CD4-positive, alpha-beta T cell treated with Interleukin-1 beta for 1 hour (primary cell): ENCODE data around the gene RAB27A.
"Not testable (repeated sequence)": the region's sequence is repeated elsewhere in the genome, so short reads cannot be mapped to it uniquely, and the experiment has no call there.

Experiments
- DNase-seq, 2 donors: peaks; one replicate each; pipeline ENCODE4 v3.0.0-alpha.2; 2020 to 2022

RAB27A gene

DNA sequence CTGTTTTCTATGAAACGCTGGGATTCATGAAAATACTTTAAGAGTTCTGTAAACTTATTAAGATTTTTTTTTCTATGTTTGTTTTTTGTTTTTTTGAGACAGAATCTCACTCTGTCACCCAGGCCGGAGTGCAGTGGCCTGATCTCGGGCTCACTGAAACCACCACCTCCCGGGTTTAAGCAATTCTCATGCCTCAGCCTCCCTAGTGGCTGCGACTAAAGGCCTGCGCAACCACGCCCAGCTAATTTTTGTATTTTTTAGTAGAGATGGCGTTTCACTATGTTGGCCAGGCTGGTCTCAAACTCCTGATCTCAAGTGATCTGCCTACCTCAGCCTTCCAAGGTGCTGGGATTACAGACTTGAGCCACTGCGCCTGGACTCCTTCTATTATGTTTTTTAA lies 39.7 kb downstream of the RAB27A start:
- DNase-seq, result not testable (repeated sequence)

DNA sequence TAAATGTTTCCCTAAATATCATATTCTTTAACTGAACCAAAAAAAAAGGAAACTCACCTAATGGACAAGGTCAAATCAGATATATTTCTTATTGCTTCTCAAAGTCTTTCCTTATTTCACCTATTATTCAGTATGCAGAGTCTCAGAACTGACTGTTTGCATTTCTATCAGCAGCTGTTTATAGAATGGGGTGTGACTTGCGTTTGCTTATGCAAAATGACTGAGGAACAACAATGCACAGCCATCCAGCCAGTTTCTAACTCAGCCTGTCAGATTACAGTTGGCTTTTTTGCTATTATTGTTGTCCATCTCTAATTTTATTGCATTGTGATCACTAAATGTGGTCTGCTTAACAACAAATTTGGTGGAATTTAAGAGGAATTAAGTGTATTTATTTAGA lies 40.7 kb downstream of the RAB27A start:
- DNase-seq, result no peak

DNA sequence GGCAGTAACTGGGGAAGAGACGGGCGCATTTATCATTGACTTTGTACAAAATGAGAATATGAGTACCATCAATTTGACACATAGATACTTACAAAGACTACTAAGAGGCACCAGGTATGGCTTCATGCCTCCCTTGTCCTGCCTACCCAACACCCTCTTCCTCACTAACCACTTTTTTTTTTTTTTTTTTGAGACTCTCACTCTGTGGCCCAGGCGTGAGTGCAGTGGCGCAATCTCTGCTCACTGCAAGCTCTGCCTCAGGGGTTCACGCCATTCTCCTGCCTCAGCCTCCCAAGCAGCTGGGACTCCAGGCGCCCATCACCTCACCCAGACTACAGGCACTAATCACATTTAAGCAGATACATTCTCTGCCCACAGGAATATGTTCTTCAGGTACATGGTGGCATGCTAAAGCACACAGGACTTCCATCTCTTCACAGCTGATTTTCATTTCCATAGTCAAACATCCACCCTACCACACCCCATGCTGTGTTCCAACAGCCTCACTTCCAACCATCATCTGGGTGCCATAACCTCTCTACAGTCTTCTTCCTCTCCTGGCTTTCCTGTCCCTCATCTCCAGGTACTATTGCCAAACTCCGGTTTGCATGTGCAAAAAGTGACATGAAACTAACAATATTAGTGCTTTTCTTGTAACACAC lies 41.7 kb downstream of the RAB27A start:
- DNase-seq, result peak in 1 of 2 donors; percentile 30

DNA sequence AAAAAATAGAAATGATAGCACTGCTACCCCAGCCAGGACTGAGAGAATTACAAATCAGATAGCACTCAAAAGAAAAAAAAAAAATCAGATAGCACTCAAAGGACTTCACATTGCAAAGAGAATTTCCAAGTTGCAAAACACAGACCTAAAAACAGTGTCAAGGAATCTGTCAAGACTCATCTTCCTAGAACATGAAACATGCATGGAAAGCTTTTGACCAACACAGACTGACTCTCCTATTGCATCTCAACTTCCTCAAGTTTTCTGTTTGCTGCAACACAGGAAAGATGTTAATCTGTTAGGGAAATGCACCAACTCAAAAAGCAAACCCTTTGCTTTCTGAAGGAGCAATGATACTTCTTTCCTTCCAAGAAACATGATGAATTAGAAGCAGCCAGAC lies 42.3 kb downstream of the RAB27A start:
- DNase-seq, result no peak

DNA sequence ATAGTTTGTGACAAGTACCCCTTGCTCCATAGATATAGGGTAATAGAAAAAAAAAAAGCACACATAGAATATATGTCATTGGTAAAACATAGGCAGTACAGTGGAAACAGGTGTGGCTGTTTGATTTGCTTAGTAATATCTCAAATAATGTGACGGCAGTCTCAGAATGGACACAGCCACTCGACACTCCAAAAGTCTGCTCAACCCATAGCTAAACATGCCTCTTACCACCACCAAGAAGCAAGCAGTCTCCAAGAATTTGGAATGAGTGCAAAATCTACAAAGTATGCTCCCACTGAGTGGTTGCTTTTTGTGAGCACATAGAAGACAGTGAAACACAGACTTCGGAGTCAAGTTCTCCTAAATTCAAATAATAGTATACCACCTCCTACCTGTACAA lies 43.0 kb downstream of the RAB27A start:
- no peak for DNase-seq

DNA sequence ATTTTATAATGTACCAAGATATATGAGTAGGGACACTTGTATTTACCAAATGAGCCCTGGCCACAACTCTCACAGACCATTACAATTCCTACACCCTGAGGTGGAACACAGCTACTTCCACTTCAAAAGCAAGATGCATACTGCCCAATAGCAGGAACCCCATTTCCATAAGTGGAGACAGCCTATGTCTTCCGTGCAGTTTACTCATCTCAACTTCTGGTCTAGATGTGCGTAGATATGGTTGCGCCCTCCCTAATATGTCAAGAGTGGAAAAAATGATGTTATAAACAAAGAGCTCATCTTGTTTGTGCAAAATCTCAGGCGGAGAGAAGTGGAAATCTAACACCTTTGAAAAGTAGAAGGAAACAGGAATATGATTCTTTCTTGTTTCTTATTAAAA lies 44.6 kb downstream of the RAB27A start:
- no peak for DNase-seq

DNA sequence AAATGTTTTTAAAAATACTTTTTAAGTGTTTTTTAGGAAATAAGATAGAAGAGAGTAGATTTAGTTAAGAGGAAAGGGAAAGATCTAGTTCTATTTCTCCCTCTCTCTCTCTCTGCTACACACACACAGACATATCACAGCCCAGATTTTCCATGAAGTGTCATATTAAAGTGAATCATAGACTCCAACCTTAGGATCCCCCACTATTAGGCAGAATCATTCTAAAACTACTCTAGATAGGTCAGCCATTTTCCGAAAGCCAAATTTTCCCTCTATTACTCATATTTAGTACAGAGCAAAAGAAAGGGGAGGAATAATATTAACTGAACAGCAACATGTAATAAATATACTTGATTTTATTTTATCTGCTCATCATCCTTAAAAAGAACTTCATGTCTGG lies 47.7 kb downstream of the RAB27A start:
- DNase-seq, result no peak

DNA sequence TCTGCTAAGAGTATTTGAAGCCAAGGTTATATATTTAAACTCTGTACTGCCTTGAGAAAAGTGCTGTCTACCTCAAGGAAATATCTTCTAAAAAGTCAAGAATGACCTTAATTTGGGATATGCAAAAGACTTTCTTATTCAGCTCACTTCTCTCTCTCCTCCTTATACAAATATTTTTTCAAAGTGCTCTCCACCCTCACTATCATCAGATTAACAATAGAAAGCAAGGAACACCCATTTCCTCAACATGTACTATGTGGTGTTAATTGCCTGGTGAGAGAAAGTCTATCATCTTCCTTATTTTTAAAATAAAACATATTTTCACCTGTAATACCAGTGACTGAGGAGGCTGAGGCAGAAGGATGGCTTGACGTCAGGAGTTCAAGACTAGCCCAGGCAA lies 48.4 kb downstream of the RAB27A start:
- no peak for DNase-seq

DNA sequence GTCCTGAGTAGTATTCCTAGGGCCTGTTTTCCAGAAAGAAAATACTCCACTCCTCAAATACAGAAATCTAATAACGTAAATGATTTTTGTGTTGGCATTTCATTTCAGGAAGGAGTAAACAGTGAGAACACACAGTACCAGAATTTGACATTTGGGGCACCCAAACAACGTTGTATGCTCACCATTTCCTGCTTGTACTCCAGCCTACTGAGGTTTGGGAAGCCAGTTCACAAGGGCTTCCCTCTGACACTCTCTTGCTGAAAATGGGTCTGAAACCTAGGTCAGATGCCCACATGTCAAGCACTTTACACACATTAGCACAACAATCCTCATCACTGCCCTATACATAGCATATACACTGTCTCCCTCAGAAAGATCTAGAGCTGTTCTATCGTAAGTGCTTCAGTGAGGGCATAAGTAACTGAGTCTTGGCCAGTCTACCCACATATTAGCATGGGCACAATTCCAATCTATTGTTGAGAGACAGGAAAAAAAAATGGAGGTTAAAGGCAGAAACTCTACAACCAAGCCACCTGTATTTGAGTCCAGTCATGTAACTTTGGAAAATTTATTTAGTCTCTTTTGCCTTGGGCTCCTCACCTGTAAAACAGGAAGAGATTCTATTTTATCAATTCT lies 49.4 kb downstream of the RAB27A start:
- DNase-seq, result no peak

DNA sequence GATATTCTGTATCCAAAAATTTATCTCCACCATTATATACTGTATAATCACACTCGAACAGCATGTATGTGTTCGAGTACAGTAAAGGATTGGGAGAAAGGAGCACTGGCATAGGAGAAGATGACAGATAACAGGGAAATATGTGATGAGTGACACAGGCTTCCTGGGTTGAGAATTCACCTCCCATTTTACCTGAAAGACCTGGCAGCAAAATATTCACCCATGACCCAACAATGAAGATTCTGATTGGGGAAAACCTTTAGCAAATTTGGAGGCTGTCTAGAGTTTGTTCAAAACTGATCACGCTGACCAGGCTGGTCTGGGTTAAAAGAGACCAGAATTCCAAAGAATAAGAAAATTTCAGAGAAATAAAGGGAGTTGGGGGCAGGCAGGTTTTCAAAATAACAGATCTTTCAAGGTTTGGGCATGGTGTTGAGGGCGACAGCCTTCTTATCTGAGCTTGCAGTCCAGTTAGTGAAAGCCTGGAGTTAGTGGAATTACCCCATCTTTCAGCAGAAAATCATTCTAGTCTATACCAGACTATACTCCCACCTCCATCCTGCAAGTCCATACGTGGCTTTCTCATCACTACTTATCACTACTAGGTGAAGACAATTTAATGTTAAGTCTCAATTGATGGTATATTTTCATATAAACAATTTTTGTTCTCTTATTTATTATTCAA lies 50.0 kb downstream of the RAB27A start:
- no peak for DNase-seq

DNA sequence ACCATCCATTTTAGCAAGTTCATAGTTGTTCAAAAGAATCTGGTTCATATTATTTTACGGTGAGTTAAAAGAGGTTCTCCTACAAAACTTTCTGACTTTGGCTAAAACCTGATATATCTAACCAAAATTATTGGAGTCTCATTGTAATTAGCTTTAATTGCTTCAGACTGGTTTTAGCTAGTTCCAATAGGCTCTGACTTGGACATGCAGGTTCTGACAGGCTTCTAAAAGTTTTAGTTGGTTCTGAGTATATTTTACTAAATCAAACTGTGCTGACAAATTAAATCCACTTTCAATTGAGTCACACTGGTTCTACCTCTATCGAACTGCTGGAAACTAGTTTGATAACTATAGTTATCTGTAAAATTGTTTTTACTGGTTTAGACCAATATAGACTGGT lies 50.7 kb downstream of the RAB27A start:
- DNase-seq, result no peak

DNA sequence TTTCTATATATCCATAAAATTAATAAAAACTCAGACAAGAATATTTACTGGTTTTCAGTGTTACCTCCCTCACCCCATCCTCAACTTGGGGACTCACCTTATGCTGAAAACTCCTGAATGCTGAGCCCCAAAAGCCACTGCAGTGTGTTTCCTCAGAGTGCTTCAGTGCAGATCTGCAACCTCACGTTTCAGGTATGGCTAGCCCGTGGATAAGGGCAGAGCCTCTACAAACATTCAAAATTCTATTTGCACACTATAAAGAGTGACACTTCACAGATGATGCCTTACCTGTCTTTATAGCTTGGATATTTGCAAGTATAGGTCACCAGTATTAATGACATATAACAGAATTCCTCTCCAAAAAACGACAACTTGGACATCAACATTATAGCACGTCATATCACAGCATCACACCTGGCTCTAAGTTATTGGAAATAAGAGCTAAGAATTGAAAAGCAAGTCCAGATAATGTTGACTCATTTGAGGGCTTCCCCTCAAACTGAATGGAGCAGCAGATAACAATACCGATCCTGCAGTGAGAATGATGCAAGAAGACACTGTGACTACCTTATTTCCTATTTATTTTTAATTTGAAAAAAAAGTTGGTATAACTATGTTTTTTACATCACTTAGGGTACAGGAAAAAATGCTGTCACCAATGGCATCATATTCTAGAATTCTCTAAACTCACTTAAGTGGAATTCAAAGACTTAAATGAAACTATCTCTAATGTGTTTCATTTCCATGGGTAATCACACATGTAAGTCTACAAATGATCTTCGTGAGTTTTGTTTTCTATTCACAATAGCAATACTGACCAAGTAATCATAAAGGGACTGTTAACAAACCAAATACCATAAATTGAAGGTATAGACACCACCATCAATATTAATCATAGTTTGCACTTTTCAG lies 52.1 kb downstream of the RAB27A start:
- no peak for DNase-seq

DNA sequence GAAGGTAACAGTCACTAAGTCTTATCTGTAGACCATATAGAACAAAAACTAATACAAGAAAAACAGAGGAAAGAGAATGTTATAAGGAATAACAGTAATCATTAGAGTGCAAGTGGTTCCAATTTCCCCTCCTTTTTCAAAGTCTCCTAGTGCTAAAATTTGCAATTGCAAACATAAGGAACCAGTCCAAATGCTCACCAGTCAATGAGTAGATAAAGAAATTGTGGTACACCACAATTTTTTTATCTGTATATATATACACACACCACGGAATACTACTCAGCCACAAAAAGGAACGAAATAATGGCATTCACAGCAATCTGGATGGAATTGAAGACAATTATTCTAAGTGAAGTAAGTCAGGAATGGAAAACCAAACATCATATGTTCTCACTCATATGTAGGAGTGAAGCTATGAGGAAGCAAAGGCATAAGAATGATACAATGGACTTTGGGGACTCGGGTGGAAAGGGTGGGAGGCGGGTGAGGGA lies 54.0 kb downstream of the RAB27A start:
- no peak for DNase-seq

DNA sequence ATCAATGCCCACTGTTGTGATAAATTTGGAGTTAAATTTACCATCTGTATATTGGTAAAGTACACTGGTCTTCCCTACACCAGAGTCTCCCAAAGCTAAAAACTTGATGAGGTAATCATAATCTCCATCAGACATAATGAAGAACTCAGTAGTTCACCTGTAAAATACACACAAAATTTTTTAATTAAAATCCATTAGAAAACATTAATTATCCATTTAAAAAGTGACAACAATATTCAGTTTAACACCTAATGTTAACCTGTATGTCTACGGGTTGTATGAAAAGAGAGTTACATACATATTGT lies 54.9 kb downstream of the RAB27A start:
- no peak for DNase-seq

DNA sequence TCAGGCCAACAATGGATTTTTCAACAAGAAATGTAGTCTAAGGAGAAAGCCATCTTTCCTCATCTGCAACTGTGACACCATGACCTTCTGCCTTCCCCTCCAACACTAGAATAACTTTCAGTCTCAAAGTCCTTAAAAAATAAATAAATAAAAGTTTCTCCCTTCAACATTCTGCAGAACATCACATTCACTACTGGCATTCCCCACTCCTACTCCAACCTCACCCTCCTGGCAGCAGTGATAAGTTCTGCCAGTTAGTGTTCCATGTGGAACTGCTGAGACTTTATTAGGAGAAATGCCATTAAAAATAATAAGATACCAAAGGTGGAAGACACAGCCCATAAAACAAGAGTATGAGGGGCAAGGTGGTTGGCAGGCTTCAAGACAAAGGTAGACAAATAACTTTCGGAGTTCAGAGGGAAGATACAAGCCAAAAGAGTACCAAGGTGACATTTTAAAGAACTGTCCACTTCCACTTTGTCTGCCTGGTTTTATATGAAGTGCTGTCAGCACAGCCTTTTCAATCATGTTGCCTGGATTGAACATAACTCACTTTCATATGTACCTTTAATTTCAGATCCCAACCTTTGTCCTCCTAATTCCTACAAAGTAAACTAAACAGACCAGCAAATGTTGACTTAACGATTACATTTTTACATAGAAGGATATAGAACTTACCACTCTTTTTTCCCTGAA lies 55.4 kb downstream of the RAB27A start:
- no peak for DNase-seq

DNA sequence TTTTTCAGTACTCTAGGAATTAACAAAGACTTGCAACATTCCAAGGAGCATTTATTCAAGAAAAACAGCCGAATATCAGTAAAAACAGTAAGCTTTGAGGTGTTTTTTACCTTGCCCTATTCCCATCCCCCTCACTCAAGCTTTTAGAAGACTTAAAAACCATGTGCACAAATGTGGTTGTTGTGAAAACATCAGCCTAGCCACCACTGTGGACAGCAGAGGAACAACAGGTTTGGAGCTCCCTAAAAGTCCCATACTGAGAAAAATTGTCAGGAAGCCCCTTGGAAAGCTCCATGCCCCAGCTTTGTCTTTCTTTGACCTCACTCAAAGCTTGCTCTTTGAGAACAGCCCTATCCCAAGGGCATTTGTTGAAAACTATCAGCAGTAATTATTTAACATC lies 58.2 kb downstream of the RAB27A start:
- DNase-seq, result no peak

DNA sequence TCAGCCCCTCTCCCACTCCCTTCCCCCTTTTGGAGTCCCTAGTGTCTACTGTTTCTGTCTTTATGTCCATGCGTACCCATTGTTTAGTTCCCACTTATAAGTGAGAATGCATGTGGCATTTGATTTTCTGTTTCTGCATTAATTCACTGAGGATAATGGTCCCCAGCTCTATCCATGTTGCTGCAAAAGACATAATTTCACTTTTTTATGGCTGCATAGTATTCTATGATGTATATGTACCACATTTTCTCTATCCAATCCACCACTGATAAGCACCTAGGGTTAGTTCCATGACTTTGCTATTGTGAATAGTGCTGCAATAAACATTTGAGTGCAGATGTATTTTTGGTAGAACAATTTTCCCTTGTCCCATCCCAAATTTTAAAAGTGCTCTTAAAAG lies 58.7 kb downstream of the RAB27A start:
- DNase-seq, result no peak

DNA sequence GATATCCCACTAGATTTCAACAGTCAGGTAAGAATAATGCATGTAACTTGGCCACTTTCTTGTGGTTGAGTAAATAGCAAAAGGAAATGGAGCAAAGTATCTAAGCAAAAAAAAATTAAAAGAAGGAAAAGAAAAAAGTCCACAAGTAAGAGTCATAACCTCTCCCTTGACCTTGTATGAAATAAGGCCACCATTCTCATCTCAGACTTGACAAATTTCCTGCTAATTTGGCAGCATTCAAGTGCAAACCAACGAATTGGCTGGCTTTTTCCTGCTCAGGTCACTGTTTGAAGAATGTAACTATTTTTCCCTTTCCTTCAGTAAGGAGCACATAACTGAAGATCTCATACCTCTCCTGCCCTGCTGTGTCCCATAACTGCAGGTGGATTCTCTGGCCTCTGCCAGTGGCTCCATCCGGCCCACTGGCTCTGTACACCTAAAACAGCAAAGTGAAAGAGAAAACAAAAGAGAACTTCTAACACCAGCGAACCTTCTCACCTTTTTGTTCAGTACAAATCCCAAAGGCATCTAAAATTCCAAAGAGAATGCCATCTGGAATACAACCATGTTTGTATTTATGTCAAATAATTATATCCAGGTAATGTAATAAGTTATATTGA lies 59.5 kb downstream of the RAB27A start:
- no peak for DNase-seq

DNA sequence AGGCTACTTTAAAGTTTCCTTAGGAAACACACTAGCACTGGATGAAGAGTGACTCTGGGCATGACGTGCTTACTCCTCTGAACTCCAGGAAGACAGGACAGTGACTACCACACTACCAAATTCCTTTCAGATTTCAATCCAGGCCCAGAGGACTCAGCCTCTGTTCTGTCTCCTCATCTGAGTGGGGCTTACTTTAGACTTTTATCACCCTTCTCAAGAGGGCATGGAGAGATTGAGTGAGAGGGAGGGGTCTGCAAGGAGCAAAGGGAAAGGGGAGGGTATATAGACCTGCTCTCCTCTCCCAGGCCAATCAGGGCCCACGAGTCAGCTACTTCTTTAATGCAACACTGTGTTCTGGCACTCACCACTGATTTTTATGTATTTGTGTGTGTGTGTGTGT lies 63.5 kb downstream of the RAB27A start:
- DNase-seq, result no peak

DNA sequence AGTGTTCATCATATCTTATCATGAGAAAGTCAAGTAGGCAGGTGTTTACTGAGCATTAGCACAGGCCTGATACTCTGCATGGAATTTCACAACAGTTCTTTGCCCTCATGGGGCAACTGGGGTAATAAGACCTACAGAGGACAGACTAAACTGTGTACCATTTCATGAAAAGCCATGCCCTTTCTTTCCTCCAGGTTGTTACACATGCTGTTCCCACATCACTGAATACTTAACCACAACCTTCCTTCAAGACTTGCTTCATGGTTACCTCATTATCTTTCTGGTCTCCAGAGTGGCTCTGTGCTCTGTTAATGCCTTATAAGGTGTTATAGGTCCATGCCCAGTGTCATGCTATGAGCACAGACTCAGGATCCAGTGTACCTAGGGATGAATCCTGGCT lies 64.7 kb downstream of the RAB27A start:
- DNase-seq, result peak in 1 of 2 donors; percentile 46

DNA sequence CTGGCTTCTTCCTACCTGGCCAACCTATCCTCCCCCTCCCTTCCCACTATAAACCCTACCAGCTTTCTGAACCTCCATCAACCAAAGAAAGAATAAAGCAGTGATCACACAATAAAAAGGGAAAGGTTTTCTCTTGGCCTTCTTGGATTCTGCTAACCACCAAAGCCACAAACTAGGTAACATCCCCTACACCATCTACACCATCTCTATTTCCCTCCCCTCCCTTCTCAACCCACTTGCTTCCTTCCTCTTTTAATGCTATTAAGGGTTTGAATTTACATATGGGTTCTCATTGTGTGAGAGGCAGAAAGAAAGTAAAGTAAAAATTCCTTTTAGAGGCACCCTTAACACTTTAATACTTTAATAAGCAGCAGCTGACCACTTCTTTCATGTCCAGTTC lies 67.0 kb downstream of the RAB27A start:
- peak; percentile 2 to 38 for DNase-seq
